Spleen (tissue), 11 donors: ENCODE results near the gene CLPSL1. TPM values are rescaled to one million over a fixed set of nuclear protein-coding genes. Genes with fewer than 3 reads are reported as not detected.
"Not testable (repeated sequence)": the region's sequence is repeated elsewhere in the genome, so short reads cannot be mapped to it uniquely, and the experiment has no call there.

Experiments used
- DNase-seq: peaks from one replicate; pipeline ENCODE4 v3.0.0-alpha.2; 2020
- H3K27ac ChIP-seq, 8 donors: fragments of 200-600 bp; sonication (generic) in 7 of 8; 1 replicate in 4 of 8; 2 replicates in 4 of 8; pipeline versions ENCODE4 v1.5.0 to v1.8.0; 2016 to 2021; ENCODE audit warnings: inconsistent platforms in 4 of 8, mild to moderate bottlenecking in 4 of 8, moderate library complexity in 1 of 8
- H3K27me3 ChIP-seq, 7 donors: fragments of 200-600 bp; sonication (generic) in 6 of 7; replicated peaks in 1 of 7; 1 replicate in 4 of 7; 2 replicates in 3 of 7; pipeline versions ENCODE4 v1.5.0 to v1.8.0; 2016 to 2021; ENCODE audit warnings: inconsistent platforms in 3 of 7, mild to moderate bottlenecking in 1 of 7
- H3K36me3 ChIP-seq, 6 donors: fragments of 200-600 bp; sonication (generic) in 5 of 6; 1 replicate in 4 of 6; 2 replicates in 2 of 6; pipeline versions ENCODE4 v1.5.0 to v1.8.0; 2016 to 2021; ENCODE audit warnings: inconsistent platforms in 2 of 6
- H3K4me1 ChIP-seq, 6 donors: fragments of 200-600 bp; sonication (generic) in 5 of 6; 1 replicate in 3 of 6; 2 replicates in 3 of 6; pipeline versions ENCODE4 v1.5.0 to v1.8.0; 2016 to 2021; ENCODE audit warnings: inconsistent platforms in 3 of 6
- H3K4me3 ChIP-seq, 8 donors: fragments of 200-600 bp; sonication (generic) in 7 of 8; 1 replicate in 4 of 8; 2 replicates in 4 of 8; pipeline versions ENCODE4 v1.5.0 to v1.8.0; 2016 to 2021; ENCODE audit warnings: inconsistent platforms in 4 of 8, mild to moderate bottlenecking in 4 of 8, moderate library complexity in 2 of 8
- H3K9me3 ChIP-seq, 8 donors: fragments of 200-600 bp; sonication (generic) in 7 of 8; 1 replicate in 4 of 8; 2 replicates in 4 of 8; pipeline versions ENCODE4 v1.5.0 to v1.8.0; 2016 to 2021; ENCODE audit warnings: inconsistent platforms in 4 of 8
- CTCF ChIP-seq, 11 experiments: fragments of 200-600 bp in 7 of 11; fragments of 450-650 bp in 4 of 11; sonication (generic) in 4 of 11; IDR thresholded peaks in 8 of 11; conservative IDR thresholded peaks in 3 of 11; 1 replicate in 7 of 11; 2 replicates in 4 of 11; pipeline versions ENCODE4 v1.4.0 to v1.8.0; 2016 to 2021; ENCODE audit warnings: antibody characterized with exemption in 11 of 11, inconsistent platforms in 4 of 11, mild to moderate bottlenecking in 1 of 11
- POLR2A ChIP-seq, 3 donors: fragments of 450-650 bp; IDR thresholded peaks; one replicate each; pipeline ENCODE4 v1.5.1; 2017; ENCODE audit warnings: antibody characterized with exemption in 3 of 3, mild to moderate bottlenecking in 1 of 3
- POLR2AphosphoS5 ChIP-seq, 3 donors: sonication (generic); formaldehyde crosslinking; IDR thresholded peaks; one replicate each; pipeline ENCODE4 v1.5.1; 2017; ENCODE audit warnings: antibody characterized with exemption in 3 of 3
- WGBS, 5 donors: extraction: QIAGEN DNeasy Blood & Tissue Kit in 3 of 5; methylation state at CpG; one replicate each; pipeline versions ENCODE4 v1.1.5 to v1.1.7; 2013 to 2018; 5-methylcytosine and 5-hydroxymethylcytosine counted together
- intact Hi-C: fragments of 100-400 bp; cut with DNase I; formaldehyde crosslinking; loops from one replicate; pipeline ENCODE4 v1.15.0; 2023; ENCODE audit warnings: low total_unique reads
- polyA plus RNA-seq, 3 donors: library from polyadenylated mRNA; stranded (reverse); fragments of 200-250 nt; gene quantifications; one replicate each; pipeline ENCODE4 v1.2.1, GENCODE V29; 2013
- total RNA-seq, 7 donors: library from RNA; depleted of rRNA in 3 of 7; stranded (reverse); fragments of >200 nt in 3 of 7; fragmentation: NEBNext Ultra II Directional in 4 of 7; extraction: Animal tissue kit (Norgen Biotek cat#: 25700) in 4 of 7; gene quantifications; one replicate each; pipeline versions ENCODE4 v1.1.0 to v1.2.1, GENCODE V29; 2016 to 2021
- donor health status: healthy with polysubstance abuse.
- donor health status: DM: no; HTN: no; CAD: no; lungs with moderate emphysema.
- donor health status: DM: no; HTN: no; CAD: no.
- donor health status: Bipolar disorder and iron deficiency.
- donor health status: healthy.
- donor health status: DM: no; HTN: no; CAD: no.
- donor health status: DM: yes; HTN: yes; CAD: no.

The CLPSL1 gene
- total and polyA plus RNA-seq, 10 donors: not detected

- no peaks in the 10 kb centered on the region for H3K9me3 ChIP-seq
- DNase-seq: peak; percentile 73
- TF ChIP-seq POLR2AphosphoS5 (IDR thresholded peaks at IDR 0.05) (no peak), POLR2A (IDR thresholded peaks at IDR 0.05) (no peak), CTCF (IDR thresholded peaks at IDR 0.05 in 8 of 11, conservative IDR thresholded peaks at IDR 0.05 in 3 of 11) (no peak)
- whole genome bisulfite sequencing, 5 donors: 90 to 95% (median 93%) methylated on average over 8 of the region's 8 CpGs
- H3K4me1 ChIP-seq: peaks cover 50 to 91% (median 83%) of the 10 kb centered on the region in 6 donors
- H3K4me3 ChIP-seq: no peak overlapping the region
- H3K36me3 ChIP-seq: no peaks in the 10 kb centered on the region
- peak overlapping the region in 5 of 8 donors; percentile 99 to 100 (median 100) for H3K27ac ChIP-seq
- intact Hi-C loops: no loop called here
- no peaks in the 10 kb centered on the region for H3K27me3 ChIP-seq
These were observed 47.2 kb upstream of the CLPSL1 start for GRCh38 chr6:35733633-35734032.

- H3K36me3 ChIP-seq, H3K4me3 ChIP-seq, intact Hi-C loops, H3K27me3 ChIP-seq, H3K9me3 ChIP-seq: not testable (repeated sequence)
- H3K27ac ChIP-seq: peak overlapping the region in 4 of 8 donors; percentile 99 to 100 (median 100)
- WGBS, 5 donors: 96 to 98% (median 97%) methylated on average over 12 of the region's 12 CpGs
- DNase-seq: peak; percentile 74
- H3K4me1 ChIP-seq: peaks cover 43 to 84% (median 76%) of the 10 kb centered on the region in 6 donors
These were observed 46.5 kb upstream of the CLPSL1 start for GRCh38 chr6:35734319-35734718.

- DNase-seq: peak; percentile 82
- H3K4me1 ChIP-seq: peaks cover 32 to 84% (median 71%) of the 10 kb centered on the region in 6 donors
- H3K4me3 ChIP-seq: no peak overlapping the region
- no peaks in the 10 kb centered on the region for H3K9me3 ChIP-seq
- 83 to 98% (median 92%) methylated on average over 3 of the region's 3 CpGs for WGBS, 5 donors
- H3K36me3 ChIP-seq: no peaks in the 10 kb centered on the region
- intact Hi-C loops: loop anchor here (5.0 kb wide), 1 partner anchor 213 kb away; no protein-coding TSS in a partner anchor
- no peaks in the 10 kb centered on the region for H3K27me3 ChIP-seq
- H3K27ac ChIP-seq: peak overlapping the region in 3 of 8 donors; percentile 50 to 100 (median 99)
- TF ChIP-seq CTCF (IDR thresholded peaks at IDR 0.05 in 8 of 11, conservative IDR thresholded peaks at IDR 0.05 in 3 of 11) (no peak), POLR2AphosphoS5 (IDR thresholded peaks at IDR 0.05) (no peak), POLR2A (IDR thresholded peaks at IDR 0.05) (no peak)
These were observed 45.4 kb upstream of the CLPSL1 start for GRCh38 chr6:35735452-35735851.

GRCh38 chr6:35736253-35736894, 44.4 kb upstream of the CLPSL1 start:
- H3K36me3 ChIP-seq: no peaks in the 10 kb centered on the region
- 59 to 63% (median 60%) methylated on average over 8 of the region's 8 CpGs for WGBS, 5 donors
- intact Hi-C loops: loop anchor here (2.0 to 5.0 kb wide), 2 partner anchors 154 to 214 kb away; no protein-coding TSS in a partner anchor
- peak; percentile 94 for DNase-seq
- no peaks in the 10 kb centered on the region for H3K27me3 ChIP-seq
- peak in 2 of 3 donors; percentile 32 to 78 for TF ChIP-seq POLR2AphosphoS5 (IDR thresholded peaks at IDR 0.05)
- peak; percentile 85 to 97 (median 91) for TF ChIP-seq CTCF (IDR thresholded peaks at IDR 0.05 in 8 of 11, conservative IDR thresholded peaks at IDR 0.05 in 3 of 11)
- TF ChIP-seq POLR2A (IDR thresholded peaks at IDR 0.05): no peak
- no peaks in the 10 kb centered on the region for H3K9me3 ChIP-seq
- no peak overlapping the region for H3K4me3 ChIP-seq
- H3K27ac ChIP-seq: peak overlapping the region in 4 of 8 donors; percentile 35 to 100 (median 74)
- H3K4me1 ChIP-seq: peaks cover 26 to 78% (median 65%) of the 10 kb centered on the region in 6 donors
